Measurements from ENCODE around the gene HIVEP2.

The HIVEP2 gene

GRCh38 chr6:142945446-142946180 lies 637 bp upstream of the HIVEP2 start:
- no peak for FAIRE-seq

GRCh38 chr6:142944124-142945048 lies 590 bp downstream of the HIVEP2 start:
- no peak for FAIRE-seq

GRCh38 chr6:142943711-142944123 lies 1.3 kb downstream of the HIVEP2 start:
- FAIRE-seq = no peak

GRCh38 chr6:142942805-142943227 lies 2.2 kb downstream of the HIVEP2 start:
- no peak for FAIRE-seq

- no peak for FAIRE-seq
Measured at GRCh38 chr6:142942238-142942637, 2.7 kb downstream of the HIVEP2 start.

GRCh38 chr6:142941018-142941417 lies 4.0 kb downstream of the HIVEP2 start:
- FAIRE-seq = no peak

- no peak for FAIRE-seq
Measured at GRCh38 chr6:142940487-142940886, 4.5 kb downstream of the HIVEP2 start.

GRCh38 chr6:142938510-142938909 lies 6.5 kb downstream of the HIVEP2 start:
- FAIRE-seq = no peak

GRCh38 chr6:142937986-142938385 lies 7.0 kb downstream of the HIVEP2 start:
- no peak for FAIRE-seq

- no peak for FAIRE-seq
Measured at GRCh38 chr6:142935553-142936517, 9.1 kb downstream of the HIVEP2 start.

GRCh38 chr6:142934599-142934998 lies 10.4 kb downstream of the HIVEP2 start:
- FAIRE-seq = no peak

GRCh38 chr6:142934106-142934505 lies 10.9 kb downstream of the HIVEP2 start:
- FAIRE-seq = no peak

GRCh38 chr6:142933701-142934100 lies 11.3 kb downstream of the HIVEP2 start:
- no peak for FAIRE-seq

- no peak for FAIRE-seq
Measured at GRCh38 chr6:142932889-142933288, 12.1 kb downstream of the HIVEP2 start.

GRCh38 chr6:142929751-142930358 lies 15.1 kb downstream of the HIVEP2 start:
- FAIRE-seq = no peak

GRCh38 chr6:142927904-142928303 lies 17.1 kb downstream of the HIVEP2 start:
- no peak for FAIRE-seq

- no peak for FAIRE-seq
Measured at GRCh38 chr6:142927271-142927580, 17.8 kb downstream of the HIVEP2 start.

- no peak for FAIRE-seq
Measured at GRCh38 chr6:142926494-142927270, 18.3 kb downstream of the HIVEP2 start.

GRCh38 chr6:142926177-142926493 lies 18.8 kb downstream of the HIVEP2 start:
- no peak for FAIRE-seq

- FAIRE-seq = no peak
Measured at GRCh38 chr6:142925575-142926110, 19.3 kb downstream of the HIVEP2 start.

- FAIRE-seq = no peak
Measured at GRCh38 chr6:142918339-142919042, 26.5 kb downstream of the HIVEP2 start.
